GM19324 (cell line): ENCODE results near the gene DOLK.

Experiments used
- ATAC-seq: cut with Tn5 transposase; IDR thresholded peaks from one replicate; pipeline ENCODE4 v1.9.1; 2021; ENCODE audit warnings: mild to moderate bottlenecking, moderate library complexity; ENCODE audit not compliant: unreplicated experiment, low FRiP score

Gene DOLK

GRCh38 chr9:128936171-128936865 lies 11.1 kb downstream of the DOLK start:
- ATAC-seq: no peak

GRCh38 chr9:128933731-128934130 lies 13.7 kb downstream of the DOLK start:
- no peak for ATAC-seq

- no peak for ATAC-seq
Observed at GRCh38 chr9:128929560-128929959, 17.8 kb downstream of the DOLK start.

- no peak for ATAC-seq
Observed at GRCh38 chr9:128928624-128929023, 18.8 kb downstream of the DOLK start.

GRCh38 chr9:128927731-128928411 lies 19.5 kb downstream of the DOLK start:
- ATAC-seq: no peak

GRCh38 chr9:128923493-128923883 lies 23.9 kb downstream of the DOLK start:
- ATAC-seq: no peak

- ATAC-seq: no peak
Observed at GRCh38 chr9:128921881-128922763, 25.3 kb downstream of the DOLK start.

GRCh38 chr9:128920381-128921058 lies 26.9 kb downstream of the DOLK start, which contains the start of gene PHYHD1:
PHYHD1 (plus strand) TSS chr9:128920982; CDS start chr9:128922324, 1,342 bp downstream.
- ATAC-seq: no peak

- no peak for ATAC-seq
Observed at GRCh38 chr9:128919402-128920089, 27.9 kb downstream of the DOLK start.

GRCh38 chr9:128918921-128919320 lies 28.5 kb downstream of the DOLK start:
- ATAC-seq: no peak

GRCh38 chr9:128917151-128917849 lies 30.1 kb downstream of the DOLK start:
- ATAC-seq: no peak

GRCh38 chr9:128916745-128917144 lies 30.7 kb downstream of the DOLK start:
- ATAC-seq: no peak

GRCh38 chr9:128916204-128916603 lies 31.2 kb downstream of the DOLK start:
- ATAC-seq: no peak

GRCh38 chr9:128913995-128914772 lies 33.2 kb downstream of the DOLK start:
- no peak for ATAC-seq

- no peak for ATAC-seq
Observed at GRCh38 chr9:128913048-128913900, 34.1 kb downstream of the DOLK start.

GRCh38 chr9:128912270-128912853 lies 35.0 kb downstream of the DOLK start:
- ATAC-seq: no peak

- ATAC-seq: no peak
Observed at GRCh38 chr9:128911529-128912035, 35.8 kb downstream of the DOLK start.
